Esophagus squamous epithelium (tissue), 4 donors: ENCODE measurements around the gene SLC38A8.

Source experiments
- POLR2A ChIP-seq, 4 donors: fragments of 450-650 bp; IDR thresholded peaks; one replicate each; pipeline ENCODE4 v1.6.1; 2017; ENCODE audit warnings: antibody characterized with exemption in 4 of 4, mild to moderate bottlenecking in 4 of 4, moderate library complexity in 3 of 4
- TF ChIP-seq, protein P1 (sequence below), 6 experiments: fragments of 450-650 bp in 4 of 6; fragments of 200-600 bp in 2 of 6; sonication (generic) in 2 of 6; IDR thresholded peaks; one replicate each; pipeline ENCODE4 v1.5.1; 2016 to 2019; ENCODE audit warnings: antibody characterized with exemption in 6 of 6, mild to moderate bottlenecking in 4 of 6, moderate library complexity in 4 of 6

DNA sequence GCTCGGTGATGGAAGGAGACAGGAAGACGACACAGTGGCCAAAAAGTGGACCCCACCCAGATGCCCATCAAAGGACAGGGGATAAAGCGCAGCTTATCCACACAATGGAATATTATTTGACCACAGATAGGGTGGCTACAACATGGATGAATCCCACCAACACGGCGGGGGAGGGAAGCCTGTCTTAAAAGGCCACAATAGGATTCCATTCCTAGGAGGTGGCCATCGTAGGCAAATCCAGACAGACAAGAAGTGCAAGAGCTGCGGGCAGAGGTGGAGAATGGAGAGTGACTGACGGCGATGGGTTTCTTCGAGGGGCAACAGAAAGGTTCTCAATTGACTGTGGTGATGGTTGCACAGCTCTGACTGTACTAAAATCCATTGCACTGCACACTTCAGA, 16.0 kb downstream of the SLC38A8 start:
- TF ChIP-seq, protein P1, sequence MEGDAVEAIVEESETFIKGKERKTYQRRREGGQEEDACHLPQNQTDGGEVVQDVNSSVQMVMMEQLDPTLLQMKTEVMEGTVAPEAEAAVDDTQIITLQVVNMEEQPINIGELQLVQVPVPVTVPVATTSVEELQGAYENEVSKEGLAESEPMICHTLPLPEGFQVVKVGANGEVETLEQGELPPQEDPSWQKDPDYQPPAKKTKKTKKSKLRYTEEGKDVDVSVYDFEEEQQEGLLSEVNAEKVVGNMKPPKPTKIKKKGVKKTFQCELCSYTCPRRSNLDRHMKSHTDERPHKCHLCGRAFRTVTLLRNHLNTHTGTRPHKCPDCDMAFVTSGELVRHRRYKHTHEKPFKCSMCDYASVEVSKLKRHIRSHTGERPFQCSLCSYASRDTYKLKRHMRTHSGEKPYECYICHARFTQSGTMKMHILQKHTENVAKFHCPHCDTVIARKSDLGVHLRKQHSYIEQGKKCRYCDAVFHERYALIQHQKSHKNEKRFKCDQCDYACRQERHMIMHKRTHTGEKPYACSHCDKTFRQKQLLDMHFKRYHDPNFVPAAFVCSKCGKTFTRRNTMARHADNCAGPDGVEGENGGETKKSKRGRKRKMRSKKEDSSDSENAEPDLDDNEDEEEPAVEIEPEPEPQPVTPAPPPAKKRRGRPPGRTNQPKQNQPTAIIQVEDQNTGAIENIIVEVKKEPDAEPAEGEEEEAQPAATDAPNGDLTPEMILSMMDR (IDR thresholded peaks at IDR 0.05) = no peak
- TF ChIP-seq POLR2A (IDR thresholded peaks at IDR 0.05) = no peak
